ENCODE results near the gene HOXA13.

The HOXA13 gene

GRCh38 chr7:27180431-27181420 lies 19.2 kb downstream of the HOXA13 start:
- DNase-seq = no peak

DNA sequence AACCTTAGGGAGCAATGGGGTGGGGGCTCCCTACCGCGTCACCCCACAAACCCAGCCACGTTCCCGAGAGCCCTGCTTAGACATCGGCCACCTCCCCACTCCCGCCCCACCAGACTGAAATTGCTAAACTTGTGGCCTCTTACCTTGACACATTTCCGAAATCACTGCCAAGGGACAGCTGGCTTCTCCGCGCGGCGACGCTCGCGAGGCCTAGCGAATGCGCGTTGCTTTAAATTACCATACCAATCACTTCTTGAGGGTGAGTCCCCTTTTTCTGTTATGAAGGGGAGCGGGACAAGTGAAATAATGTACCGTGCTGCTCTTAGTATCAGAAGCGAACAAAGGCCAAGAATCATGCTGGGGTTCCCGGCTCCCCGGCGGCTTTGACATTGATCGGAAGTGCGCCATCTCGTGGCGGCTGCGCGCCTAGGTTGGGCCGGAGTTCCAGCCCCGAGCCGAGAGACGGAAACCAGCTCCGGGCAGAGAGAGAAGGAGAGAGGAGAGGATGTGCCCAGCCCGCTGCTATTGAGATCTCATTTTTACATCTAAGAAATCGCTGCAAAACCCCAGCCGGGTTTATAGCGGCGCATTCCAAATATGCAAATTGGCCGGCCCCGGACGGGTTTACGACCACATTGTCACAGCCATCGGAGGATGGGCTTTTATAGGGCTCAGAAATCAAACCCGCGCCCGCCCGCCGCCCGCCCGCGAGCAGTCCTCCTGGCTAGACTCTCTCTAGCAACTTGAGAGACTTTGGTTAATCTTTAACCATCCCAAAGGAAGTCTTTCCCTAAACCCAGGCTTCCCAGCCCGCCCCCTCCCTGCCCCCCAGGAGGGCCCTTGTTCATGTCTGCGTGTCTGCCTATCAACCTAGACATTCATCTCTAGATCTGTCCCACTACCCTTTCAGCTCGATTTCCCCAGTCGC lies 20.1 kb downstream of the HOXA13 start:
- DNase-seq = peak; percentile 45

- no peak for DNase-seq
Measured at GRCh38 chr7:27179030-27179429, 20.9 kb downstream of the HOXA13 start.

DNA sequence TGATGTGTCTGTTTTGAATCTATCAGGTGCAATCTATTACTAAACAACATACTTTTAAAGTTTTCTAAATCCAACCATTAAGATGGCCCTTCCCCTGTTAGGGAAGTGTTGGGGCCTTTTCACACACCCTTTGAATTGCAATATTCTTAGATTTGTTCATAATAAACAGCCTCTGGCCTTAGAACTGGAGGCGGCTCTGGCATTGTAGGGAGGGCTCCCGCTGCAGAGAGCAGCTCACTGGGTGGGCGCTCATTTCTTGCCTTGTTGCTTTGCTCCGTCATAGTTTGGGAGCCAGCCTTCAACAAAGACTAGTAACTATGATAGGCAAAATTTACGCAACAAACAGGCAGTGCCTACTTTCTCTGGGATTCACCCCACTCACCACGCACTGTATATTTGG lies 21.5 kb downstream of the HOXA13 start:
- DNase-seq = no peak

GRCh38 chr7:27177795-27178320 lies 22.0 kb downstream of the HOXA13 start:
- DNase-seq = no peak

DNA sequence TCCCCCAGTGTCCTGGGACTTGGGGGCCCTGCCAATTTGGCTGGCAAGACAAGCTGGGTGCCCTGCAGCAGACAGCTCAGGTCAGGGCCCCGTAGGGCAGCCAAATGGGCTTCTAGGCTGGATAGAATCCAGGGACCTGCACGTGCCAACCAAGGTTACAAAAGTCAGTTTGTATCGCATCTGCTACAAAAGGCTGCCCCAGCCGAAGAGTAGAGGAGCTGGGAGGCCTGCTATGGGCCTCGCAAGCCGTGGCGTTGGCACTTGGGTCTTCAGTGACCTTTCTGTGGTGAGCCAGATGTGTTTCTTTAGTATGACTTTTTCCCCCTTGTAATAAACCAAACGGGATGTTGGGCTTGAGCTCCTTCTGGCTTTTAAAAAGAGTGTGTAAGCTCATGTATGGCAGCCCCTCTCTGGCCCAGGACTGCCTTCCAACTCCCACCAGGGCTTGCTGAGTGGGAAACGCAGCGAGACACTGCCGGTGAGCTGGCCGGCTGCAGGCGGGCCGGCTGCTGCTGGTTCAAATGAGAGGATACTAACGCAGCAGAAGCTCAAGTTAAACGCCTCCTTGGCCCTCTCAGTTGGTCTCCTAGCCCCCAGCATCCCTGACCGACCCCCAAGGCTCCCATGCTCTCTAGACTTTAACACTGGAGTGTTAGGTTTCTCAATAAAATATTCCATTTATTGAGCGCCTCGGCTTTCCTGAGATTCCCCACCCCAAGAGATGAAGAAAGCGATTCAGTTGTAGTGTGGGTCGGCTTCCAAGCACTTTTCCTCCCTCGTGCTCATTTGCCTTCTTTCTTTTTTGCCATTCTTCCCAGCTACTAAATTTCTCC lies 22.7 kb downstream of the HOXA13 start:
- no peak for DNase-seq

DNA sequence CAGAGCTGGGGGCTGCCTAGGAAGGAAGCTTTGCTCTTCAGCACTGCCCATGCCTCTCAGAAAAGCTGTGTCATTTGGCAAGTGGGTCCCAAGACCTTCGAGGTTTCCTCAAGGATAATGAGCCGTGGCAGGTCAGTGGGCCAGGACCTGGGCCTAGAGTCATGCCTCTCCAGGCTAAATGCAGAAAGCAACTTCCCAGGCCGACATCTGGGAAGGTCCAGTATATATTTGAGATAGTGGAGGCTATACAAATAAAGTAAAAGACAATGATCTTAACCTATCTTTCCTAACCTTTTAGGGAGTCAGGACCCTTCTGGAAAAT lies 23.4 kb downstream of the HOXA13 start:
- no peak for DNase-seq

DNA sequence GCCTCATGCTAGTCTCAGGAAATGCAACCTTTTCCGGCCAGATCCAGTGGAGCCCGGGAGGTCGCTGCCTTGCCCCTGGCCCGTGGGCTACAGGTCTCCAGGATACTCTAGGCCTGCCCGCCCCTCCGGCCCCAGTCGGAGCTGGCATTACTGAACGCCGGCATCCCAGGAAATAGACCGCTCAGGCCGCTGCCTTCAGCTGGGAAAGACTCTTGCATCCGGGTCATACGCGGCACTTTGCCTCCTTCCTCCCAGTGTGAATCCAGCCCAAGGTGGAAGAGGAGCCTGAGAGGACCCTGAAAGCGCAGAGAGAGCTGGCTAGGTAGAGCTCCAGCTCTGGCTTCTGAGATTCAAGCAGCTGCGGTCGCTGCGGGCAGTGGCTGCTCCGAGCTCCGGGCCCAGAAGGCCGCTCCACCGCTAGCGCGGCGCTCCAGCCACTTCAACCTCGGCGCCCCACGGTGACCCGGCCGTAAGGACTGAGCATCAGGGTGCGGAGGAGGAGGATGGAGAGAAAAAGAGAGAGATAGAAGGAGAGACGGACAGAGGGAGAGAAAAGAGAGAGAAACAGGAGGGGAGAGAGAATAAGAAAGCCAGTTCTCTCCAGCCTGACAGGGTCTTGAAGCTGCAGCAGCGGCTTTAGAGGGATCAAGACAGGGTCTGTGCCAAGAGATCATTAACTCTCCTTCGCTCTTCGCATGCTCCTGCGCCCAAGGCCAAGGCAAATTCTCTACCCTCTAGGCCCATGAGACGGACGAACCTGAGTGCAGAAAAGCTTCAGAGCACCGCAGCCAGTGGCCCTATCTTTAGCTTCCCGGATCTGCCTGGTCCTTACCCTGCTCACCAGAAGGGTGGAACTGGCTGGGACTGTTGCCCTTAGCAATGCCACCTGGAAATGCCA lies 24.0 kb downstream of the HOXA13 start:
- no peak for DNase-seq

- no peak for DNase-seq
Measured at GRCh38 chr7:27174874-27175625, 24.8 kb downstream of the HOXA13 start.

- no peak for DNase-seq
Measured at GRCh38 chr7:27173956-27174873, 25.7 kb downstream of the HOXA13 start, which contains the start of gene HOXA10. HOXA10 (minus strand) TSS chr7:27174320; CDS start chr7:27174306, 14 bp downstream.

GRCh38 chr7:27173511-27173955 lies 26.4 kb downstream of the HOXA13 start:
- DNase-seq = no peak

DNA sequence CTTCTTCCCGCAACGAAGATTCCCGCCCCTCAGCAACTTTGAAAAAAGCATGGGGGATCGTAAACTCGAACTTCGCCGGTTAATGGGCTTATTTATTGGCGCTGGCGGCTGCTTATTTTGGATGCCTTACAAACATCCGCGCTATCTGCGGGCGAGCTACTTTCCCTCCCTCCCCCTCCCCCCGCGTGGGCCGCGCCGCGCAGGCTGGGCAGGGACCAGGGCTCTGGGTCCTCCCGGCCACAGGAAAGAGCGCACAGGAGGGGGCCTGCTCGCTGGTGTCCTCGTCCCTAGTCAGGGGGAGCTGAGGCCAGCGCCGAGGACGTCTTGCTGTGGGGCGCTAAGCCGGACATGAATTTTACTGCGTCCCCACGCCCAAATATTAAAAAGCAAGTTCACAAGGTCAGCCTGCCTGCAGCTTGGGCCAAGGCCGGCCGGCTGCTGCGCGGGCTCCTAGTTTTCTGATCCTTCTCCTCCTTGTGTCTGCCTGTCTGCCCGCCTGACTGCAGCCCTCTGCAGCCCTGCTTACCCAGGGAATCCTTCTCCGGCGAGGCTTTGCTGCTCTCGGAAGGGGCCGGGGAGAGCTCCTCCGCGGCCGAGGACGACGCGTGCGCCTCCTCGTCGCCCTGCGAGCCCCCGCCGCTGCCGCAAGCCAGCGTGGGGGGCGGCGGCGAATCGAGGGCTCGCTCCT lies 26.9 kb downstream of the HOXA13 start:
- no peak for DNase-seq

DNA sequence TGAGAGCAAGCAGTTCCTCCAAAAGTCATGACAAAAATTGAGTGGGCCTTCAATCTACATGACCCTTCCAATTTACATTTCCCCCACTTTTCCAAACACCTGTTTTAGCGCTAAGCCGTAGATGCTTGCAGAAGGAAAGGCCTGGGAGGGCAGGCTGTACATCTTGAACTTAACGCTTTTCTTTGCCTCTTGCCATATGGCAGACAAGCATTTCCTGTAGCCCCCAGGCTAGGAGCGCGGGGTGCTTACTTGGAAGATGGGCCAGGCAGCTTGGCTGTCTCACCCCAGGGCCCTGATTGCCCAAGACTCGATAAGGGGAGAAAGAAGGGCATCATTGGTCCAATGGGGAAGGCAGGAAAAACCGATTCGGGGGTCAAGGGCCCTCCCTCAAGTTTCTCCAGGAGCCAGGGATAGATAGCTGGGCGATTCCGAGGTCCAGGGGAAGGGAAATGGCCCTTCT lies 27.5 kb downstream of the HOXA13 start:
- DNase-seq = no peak

- no peak for DNase-seq
Measured at GRCh38 chr7:27171637-27172314, 28.1 kb downstream of the HOXA13 start.

DNA sequence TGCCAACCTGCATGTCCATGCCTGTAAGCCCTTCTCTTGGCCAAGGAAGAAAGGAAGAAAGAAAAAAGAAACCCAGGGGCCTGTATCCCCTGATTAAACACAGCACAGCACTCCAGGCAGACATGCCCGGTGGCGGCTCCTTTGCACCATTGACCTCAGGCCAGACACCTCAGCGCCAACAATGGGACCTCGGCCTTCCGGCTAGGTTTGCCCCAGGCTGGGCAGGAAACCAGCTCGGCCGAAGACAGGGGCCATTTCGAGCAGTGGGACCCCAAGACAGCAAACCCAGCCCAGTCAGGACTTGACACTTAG lies 28.6 kb downstream of the HOXA13 start:
- DNase-seq = no peak

DNA sequence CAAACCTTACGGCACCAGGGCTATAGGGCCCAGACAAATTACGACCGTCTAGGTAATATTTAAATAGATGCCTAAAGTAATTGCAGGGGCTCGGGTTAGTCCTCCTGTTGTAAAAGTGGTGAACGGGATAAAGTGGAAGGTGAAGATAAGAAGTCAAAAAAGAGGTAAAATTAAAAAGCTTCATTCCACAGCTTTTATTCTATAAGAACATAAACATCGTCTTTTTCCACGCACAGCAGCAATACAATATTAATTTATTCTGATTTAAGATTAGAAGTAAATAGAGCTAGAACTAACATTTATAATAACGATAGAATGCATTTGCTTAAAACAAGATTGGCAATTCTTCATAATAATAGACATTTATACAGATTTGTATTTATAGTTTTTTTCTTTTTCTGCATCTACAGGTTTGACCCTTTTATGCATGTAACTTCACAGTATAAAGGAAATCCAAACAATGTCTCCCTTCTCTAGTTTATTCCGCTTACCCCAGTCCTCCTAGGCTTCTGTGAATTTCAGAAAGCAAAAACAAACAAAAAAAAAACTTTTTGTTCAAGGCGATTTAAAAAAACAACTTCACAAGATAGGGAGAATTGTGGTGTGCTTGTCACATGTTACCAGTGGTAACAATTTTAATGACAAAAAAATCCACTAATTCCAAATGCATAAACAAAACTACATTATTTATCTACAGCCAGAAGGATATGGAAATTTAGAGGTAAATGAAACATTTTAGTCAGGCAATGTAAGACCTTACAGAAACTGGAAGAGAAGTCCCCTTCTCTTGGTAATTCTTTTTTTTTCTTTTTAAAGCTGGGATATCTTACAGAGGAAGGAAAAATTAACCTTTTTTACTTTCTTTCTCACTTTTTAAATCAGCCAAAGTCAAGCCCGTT lies 29.2 kb downstream of the HOXA13 start:
- no peak for DNase-seq

All from effector CD4-positive, alpha-beta T cell (primary cell).